Inferior parietal cortex (tissue), 1 donor: Measurements from ENCODE around the gene DGCR2.
"Not testable (repeated sequence)": the region's sequence is repeated elsewhere in the genome, so short reads cannot be mapped to it uniquely, and the experiment has no call there.

Experiments used
- DNase-seq: peaks from one replicate; pipeline ENCODE4 v3.0.0-alpha.2; 2016; ENCODE audit errors: extremely low spot score

Gene DGCR2

DNA sequence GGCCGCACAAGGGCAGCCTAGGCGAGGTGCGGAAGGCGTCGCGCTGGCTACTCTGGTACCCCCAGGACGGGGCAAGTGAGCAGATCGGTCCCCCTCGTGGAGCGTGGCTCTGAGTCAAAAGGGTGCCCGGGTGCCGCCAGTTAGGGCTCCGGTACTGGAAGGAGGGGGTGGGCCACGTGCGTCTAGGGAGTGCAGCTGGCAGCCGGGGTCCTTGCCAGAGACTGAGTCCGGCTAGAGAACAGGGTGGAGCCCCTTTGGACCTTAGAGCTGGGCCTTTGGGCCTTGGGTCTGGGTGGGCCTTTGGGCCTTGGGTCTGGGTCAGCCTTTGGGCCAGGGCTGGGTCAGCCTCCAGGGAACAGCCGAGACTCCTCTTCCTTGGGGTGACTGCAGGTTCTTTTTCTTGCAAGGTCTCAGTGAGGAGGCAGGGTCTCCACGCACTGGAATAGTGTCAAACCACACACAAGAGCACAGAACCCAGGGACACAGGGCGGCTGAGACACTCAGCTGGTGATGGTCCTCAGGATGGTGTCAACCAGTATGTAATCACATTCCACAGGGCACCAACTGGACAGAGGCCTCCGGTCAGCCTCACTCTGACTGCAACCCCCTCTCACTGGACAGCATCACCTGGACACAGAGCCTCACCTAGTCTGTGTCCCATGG, 91.9 kb downstream of the DGCR2 start:
- not testable (repeated sequence) for DNase-seq

DNA sequence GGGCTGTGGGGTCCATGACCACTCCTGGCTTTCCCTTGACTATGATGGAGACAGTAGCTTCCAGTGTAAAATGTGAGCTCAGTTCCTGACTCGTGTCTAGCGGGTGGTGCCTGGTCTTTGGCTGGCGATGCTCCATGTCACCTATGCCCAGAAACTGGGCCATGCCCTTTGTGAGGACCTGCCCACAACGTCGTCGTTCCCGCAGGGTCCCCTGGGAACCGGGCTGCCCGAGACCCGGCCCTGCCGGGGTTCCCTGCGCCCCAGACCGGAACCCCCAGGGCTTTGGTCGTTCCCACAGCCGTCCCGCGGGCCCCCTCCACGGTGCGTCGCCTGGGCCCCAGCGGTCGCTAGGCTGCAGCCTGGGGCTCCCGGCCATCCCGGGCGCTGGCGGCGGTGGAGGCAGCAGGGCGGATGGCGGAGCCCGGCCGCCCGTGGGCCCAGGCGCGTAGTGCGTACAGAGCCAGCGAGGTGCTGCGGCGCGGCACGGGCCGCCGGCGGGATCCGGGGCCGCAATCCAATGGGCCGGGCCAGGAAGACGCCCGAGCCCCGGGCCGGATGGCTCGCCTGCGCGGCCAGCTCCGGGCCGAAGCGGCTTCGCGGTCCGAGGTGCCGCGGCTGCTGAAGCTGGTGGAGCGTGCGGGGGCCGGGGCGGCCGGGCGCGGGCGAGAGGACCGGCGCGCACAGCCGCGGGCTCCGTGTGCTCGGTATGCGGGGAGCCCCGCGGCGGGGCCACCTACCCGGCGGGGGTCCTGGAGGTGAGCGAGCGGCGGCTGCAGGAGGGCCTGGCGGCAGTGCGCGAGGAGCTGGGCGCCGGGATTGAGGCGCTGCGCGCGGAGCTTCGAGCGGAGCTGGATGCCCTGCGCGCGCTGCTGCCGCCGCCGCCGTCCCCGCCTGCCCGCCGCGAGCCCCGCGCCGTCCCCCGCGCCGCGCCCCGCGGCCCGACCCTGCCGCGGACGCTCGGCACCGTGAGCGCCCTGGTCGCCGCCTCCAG, 92.8 kb downstream of the DGCR2 start:
- not testable (repeated sequence) for DNase-seq

DNA sequence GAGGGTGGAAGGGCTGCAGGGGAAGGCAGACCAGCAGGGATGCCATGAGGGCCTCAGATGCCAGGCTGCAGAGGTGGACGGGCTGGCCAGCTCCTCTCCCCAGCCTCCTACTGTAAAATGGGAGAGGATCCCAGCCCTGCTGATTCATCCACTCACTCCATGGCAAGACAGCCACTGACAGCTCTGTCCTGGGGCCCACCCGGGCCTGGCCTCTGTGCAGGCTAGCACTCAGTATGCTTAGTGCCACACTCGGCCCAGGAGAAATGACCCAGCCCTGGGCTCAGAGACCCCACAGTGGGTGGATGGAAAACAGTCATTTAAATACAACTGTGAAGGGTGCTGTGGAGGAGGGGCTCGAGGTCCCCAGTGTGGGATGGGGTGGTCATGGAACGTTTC, 94.2 kb downstream of the DGCR2 start:
- DNase-seq: not testable (repeated sequence)

DNA sequence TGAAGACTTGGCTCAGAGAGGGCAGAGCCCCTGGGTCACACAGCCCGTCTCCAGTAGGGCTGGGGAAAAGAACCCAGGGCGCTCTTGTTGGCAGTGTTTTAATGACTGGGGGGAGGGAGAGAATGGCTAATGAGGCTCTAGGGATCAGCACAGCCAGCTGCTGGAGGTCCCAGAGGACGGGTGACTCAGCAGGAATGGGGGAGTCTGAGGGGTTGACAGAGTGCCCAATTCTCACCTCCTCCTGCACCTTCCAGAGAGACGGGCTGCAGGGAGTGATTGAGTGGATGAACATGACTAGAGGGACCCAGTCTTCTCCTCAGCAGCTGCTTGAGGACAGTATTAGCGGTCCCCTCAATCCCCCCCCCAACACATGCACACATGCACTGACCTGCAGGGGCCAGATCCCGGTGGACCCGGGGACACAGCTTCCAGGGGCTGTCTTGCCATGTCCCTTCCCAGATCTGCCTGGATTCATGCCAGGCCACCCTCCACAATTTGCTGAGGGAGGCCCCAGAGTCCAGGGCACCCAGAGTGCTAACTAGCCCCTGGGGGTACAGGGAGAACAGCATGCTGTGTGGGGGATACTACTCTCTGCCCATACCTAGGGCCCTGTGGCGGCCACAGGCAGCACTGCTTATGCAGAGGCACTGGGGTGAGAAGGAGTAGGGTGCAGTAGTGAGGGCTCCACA, 94.7 kb downstream of the DGCR2 start:
- DNase-seq: not testable (repeated sequence)

DNA sequence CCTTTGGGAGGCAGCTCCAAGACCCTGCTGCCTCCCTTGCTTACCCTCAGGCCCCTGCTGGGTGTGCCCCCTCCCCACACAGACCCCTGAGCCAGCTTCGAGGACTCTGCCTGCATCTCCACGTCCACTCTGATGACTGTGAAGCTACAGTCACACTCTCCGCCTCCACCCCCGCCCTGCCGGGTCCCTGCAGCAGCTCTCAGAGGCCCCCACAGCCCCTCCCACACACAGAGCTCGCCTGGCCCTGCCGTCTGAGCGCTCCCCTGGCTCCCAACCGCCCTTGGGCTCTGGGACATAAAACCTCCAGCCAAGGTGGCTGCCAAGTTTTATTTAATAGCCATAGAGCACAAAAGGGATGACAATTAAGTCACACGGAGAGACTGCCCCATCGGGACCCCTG, 96.1 kb downstream of the DGCR2 start:
- DNase-seq: not testable (repeated sequence)

DNA sequence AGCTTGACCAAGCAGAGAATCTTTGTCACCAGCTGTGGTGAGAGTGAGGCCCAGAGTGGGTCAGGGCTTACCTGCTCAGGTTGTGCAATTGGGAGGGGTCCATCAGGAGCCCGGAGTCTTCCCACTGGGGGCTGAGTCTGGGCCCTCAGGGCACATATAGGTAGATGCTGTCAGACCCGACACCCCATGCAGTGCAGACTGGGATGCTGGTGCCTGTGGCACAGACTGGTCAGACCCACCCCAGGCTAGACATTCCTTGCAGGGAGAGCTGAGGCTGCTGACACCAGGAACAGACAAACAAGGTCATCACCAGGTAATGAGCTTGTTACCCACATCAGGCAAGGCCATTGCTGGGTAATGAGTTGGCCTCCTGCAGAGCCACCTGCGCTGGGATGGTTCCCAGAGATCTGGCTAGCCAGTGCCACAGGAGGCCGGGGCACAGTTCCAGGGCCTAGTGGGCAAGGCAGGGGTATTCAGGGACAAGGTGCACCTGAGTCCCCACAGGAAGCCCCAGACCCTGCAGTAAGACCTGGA, 97.2 kb downstream of the DGCR2 start:
- not testable (repeated sequence) for DNase-seq

DNA sequence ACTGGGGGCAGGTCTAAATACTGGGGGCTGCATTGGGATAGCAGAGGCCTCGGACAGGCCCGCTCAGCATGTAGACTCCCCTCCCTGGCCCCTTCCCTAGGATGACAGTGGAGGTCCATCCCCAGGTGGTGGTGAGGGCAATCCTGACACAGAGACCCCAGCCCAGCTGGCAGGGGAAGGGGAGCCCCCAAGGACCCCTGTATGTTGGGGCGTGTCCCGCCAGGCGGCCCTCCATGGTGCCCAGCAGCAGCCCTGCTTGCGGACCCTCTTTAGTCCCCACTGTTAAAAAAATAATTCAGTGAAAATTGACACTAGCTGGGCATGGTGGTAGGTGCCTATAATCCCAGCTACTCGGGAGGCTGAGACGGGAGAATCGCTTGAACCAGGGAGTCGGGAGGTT, 98.3 kb downstream of the DGCR2 start:
- DNase-seq: not testable (repeated sequence)

DNA sequence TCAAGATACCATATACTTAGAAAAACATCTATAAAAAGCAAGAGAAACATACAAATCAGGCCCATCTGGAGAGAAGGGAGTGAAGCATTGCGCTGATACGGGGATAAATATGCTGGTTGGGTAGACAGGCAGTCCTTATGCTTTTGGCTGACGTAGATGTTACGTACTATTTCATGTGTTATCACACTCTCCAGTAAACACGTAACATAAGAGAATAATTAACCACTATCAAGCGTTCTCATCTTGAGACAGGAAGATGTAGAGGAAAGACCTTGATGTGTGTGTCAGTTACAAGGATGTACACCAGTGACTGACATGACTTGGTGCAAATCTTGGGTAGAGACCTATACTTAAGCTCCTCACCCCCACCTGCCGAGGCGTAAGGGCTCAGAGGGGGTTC, 99.5 kb downstream of the DGCR2 start:
- DNase-seq: no peak

DNA sequence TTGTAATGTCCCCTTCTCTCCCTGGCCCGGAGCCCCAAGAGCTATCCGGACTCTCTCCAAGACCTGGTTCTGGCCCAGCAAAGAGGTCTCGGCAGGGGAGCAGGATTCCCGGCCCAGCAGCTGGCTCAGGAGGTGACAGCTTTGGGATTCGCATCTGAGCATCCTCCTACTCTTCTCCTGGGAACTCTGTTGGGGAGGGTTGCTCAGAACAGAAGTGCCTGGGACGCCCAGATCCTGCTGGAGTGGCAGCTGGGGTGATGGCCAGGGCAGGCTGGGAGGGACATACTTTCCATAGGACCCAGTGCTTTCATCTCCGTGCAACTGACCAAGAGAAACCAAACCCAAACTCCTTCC, 102.6 kb downstream of the DGCR2 start:
- DNase-seq: no peak

DNA sequence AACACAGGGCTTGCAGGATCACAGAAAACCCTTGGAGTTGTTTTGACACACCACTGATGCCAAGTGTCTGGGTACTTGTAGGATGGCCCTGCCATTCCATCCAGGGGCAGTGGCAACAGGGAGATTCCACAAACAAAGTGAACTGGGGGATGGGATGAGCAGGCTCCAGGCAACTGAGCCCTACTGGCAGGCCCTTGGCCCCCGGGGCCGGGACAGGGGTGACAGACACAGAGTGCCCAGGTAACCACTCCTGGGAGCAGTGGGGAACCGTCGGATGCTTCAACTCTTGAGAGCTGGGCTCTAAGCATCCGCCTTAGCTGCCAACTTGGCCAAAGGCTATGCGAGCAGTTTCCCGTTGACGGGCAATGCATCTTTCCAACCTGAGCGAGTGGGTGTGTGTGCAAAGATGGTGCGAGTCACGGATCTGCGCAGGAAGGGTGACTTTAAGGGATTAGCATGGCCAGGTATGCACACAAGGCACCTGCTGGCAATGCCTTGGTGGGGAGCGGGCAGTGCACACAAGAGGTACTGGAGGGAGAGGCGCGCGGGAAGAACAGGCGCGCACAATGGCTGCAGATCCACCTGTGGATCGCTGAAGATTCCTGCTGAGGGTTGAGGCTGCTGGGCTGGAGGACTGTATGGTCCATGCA, 103.1 kb downstream of the DGCR2 start:
- DNase-seq: no peak

DNA sequence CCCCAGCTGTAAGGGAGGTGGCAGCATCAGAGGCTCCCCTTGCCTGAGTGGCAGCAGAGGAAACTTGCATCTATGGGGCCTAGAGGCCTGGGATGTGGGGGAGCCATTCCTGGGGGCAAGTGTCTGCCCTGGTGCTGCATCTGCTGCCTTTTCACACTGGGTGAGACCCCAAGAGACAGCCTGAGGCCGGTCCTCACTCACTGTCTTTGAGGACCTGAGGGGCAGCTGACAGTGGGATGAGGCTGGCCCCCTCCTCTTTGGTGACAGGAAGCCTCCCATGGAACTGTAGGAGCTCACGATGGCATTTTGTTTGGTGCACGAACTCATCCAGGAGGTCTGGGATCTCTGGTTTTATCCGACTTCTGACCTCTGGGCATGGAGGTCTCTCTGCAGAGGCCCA, 104.0 kb downstream of the DGCR2 start:
- DNase-seq: no peak

DNA sequence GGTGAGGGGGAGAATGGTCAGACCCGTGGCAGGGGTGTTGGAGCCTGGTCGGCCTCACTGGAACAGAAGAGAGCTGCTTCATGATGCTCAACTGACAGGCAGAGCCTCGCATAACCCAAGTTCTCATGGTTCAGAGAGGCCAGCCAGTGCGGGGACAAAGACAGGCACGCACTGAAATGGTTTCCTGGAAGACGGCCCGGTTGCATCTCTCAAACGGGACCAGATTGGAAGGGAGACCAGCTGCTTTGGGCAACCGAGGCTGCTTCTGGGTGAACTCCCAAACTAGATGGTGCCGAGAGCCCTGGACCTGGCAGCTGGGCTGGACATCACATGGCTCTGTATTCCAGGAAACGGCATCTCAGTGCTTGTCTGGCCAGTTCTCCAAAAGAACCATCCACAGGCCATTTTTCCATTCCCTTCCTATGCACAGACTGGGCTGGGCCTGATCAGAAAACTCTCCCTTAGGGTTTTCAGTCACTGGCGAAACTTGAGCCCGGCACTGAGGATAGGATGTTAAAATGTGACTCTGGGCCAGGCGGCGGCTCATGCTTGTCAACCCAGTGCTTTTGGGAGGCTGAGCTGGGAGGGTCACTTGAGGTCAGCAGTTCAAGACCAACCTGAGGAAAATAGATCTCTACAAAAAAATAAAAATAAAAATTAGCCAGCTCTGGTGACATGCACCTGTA, 106.0 kb downstream of the DGCR2 start:
- DNase-seq: no peak

DNA sequence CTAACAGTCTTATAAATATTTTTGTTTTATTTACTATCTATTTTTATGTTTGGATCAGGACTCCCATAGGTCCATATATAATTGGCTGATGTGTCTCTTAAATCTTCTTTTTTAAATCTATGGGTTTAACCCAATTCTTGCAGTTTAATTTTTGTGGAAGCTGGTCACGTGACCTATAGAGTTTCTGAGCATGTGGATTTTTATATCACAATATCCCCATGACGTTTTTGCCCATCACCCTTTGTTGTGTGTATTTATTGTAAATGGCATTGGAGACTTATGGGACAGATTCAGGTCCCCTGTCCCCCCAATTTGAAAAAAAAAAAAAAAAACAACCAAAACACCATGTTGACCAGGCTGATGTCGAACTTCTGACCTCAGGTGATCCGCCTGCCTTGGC, 107.3 kb downstream of the DGCR2 start:
- DNase-seq: no peak

DNA sequence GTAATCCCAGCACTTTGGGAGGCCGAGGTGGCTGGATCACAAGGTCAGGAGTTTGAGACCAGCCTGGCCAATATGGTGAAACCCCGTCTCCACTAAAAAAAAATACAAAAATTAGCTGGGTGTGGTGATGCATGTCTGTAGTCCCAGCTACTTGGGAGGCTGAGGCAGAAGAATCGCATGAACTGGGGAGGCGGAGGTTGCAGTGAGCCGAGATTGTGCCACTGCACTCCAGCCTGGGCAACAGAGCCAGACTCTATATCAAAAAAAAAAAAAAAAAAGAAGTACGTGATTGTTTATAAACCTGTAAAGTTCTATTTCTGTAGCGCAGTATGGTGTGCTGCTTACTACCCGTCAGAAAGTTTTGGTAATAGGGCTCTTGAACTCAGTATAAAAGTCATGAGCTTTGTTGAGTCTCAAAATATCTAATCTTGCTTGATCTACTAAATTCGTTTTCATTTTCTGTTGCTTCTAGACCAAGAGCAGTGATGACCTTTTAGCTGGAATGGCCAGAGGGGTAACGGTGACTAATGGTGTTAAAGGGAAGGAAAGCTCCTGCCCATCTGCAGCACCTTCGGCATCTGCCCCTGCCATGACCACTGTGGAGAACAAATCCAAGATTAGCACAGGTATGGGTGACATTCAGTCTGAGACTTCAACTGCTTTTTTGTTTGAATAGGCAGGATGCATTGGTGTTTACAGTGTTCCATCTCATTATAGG, 108.2 kb downstream of the DGCR2 start:
- not testable (repeated sequence) for DNase-seq

DNA sequence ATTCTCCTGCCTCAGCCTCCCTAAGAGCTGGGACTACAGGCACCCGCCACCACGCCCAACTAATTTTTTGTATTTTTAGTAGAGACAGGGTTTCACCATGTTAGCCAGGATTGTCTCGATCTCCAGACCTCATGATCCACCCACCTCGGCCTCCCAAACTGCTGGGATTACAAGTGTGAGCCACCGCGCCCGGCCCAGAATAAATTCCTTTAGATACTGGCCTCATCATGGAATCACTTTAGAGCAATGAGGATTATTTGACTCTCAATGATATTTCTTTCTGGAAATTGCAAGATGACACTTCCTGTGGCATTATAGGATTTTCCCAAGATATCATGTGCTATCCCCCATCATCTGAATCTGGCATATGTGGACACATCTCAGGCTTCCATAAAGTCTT, 108.8 kb downstream of the DGCR2 start:
- not testable (repeated sequence) for DNase-seq

DNA sequence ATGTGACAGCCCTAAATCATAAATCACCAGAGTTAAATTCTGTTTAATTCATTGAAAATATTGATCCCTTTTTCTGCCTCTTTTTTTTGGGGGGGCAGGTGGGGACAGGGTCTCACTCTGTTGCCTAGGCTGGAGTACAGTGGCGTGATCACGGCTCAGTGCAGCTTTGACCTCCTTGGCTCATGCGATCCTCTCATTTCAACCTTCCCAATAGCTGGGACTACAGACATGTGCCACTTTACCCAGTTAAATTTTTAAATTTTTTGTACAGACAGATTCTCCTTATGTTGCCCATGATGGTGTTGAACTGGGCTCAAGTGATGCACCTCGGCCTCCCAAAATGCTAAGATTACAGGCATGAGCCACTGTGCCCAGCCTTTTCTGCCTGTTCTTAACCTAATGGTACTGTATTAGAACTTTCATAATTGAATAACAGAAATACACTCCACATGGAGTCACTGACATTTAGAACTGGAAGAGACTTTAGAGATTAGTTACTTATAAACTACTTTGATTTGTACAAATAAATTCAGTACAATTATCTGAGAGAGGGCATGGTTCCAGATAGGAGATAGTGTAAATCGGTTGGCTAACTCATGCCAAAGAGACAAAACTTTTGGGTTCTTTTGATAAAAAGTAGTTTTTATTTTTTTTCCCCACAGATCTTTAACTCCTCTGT, 109.8 kb downstream of the DGCR2 start:
- DNase-seq: no peak

DNA sequence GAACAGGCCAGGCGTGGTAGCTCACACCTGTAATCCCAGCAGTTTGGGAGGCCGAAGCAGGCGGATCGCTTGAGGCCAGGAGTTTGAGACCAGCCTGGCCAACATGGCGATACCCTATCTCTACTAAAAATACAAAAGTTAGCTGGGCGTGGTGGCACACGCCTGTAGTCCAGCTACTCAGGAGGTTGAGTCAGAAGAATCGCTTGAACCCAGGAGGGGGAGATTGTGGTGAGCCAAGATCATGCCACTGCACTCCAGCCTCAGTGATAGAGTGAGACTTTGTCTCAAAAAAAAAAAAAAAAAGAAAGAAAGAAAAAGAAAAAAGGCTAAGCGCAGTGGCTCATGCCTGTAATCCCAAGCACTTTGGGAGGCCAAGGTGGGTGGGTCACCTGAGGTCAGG, 110.6 kb downstream of the DGCR2 start:
- DNase-seq: not testable (repeated sequence)

DNA sequence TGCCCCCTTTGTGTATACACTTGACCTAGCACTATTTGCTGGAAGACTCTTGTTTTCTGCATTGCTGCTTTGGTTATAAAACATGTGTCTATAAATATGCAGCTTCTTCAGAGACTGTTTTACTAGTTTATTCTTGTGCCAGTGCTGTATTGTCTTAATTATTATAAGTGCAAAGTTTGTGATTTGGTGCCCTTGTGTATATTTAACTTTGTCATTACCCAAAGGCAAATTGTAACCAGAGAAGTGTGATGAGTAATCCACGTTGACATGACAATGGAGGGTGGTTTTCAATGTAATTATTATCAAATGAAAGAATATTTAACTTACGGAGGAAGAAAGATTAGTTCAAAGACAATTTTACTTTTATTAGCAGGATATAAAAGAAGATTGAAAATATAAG, 111.1 kb downstream of the DGCR2 start:
- DNase-seq: no peak

DNA sequence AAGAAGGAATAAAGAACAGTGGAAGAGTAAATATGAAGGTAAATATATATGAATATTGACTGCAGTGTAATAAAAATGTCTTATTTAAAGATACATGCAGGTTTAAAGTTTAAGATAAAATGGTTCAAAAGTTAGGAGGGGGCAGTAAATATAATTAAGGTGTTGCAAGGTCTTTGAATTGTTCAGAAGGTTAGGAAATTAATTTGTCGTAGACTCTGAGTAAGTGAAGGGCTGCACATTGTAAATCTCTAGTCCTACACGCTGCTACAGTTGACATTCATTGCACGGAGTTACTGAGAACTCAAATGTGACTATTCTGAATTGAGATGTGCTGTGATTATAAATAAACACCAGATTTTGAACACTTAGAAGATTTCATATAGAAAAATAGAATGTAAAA, 116.3 kb downstream of the DGCR2 start:
- DNase-seq: no peak

DNA sequence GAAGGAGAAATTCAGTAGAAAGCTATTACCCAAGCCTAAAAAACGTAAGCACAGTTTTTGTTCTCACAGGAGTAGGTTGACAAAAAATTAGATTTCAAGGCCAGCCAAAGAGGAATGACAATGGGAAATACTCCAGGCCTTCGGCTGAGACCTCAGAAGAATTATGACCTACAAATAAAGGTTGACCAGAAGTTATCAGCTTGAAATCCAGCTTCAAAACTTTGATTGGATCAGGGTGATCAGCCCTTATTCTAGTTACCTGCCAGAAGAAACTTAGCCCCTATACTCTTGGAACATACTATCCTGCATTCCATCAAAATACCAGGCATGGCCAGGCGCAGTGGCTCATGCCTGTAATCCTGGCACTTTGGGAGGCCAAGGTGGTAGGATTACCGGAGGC, 117.7 kb downstream of the DGCR2 start:
- no peak for DNase-seq
